Measurements from ENCODE around the gene MRNIP.

Gene MRNIP

GRCh38 chr5:179802207-179802883 is 56.3 kb downstream of the MRNIP start:
- in situ Hi-C loops (cut with HindIII; ENCODE audit: low sequenced_read_pairs): no loop called here
- no peak for DNase-seq (ENCODE audit: low read depth, low spot score)
- TF ChIP-seq CTCF (IDR thresholded peaks at IDR 0.05; ENCODE audit: low read depth, low read length): no peak
- no peak overlapping the region for H3K4me3 ChIP-seq (ENCODE audit: low read depth, low read length)

GRCh38 chr5:179801304-179802206 is 57.1 kb downstream of the MRNIP start:
- in situ Hi-C loops (cut with HindIII; ENCODE audit: low sequenced_read_pairs): no loop called here

GRCh38 chr5:179800696-179801201 is 57.9 kb downstream of the MRNIP start:
- no peak for TF ChIP-seq CTCF (IDR thresholded peaks at IDR 0.05; ENCODE audit: low read depth, low read length)
- no peak for DNase-seq (ENCODE audit: low read depth, low spot score)
- H3K4me3 ChIP-seq (ENCODE audit: low read depth, low read length): no peak overlapping the region
- in situ Hi-C loops (cut with HindIII; ENCODE audit: low sequenced_read_pairs): no loop called here

More at GRCh38 chr5:179801304-179802206, 57.1 kb downstream of the MRNIP start:
- peak; percentile 42 for DNase-seq (ENCODE audit: low read depth, low spot score)
- peak; percentile 64 for TF ChIP-seq CTCF (IDR thresholded peaks at IDR 0.05; ENCODE audit: low read depth, low read length)
- H3K4me3 ChIP-seq (ENCODE audit: low read depth, low read length): no peak overlapping the region

- no peak for DNase-seq (ENCODE audit: low read depth, low spot score)
- no peak for TF ChIP-seq CTCF (IDR thresholded peaks at IDR 0.05; ENCODE audit: low read depth, low read length)
- H3K4me3 ChIP-seq (ENCODE audit: low read depth, low read length): no peak overlapping the region
- in situ Hi-C loops (cut with HindIII; ENCODE audit: low sequenced_read_pairs): no loop called here
These were observed 58.4 kb downstream of the MRNIP start for GRCh38 chr5:179800071-179800695.

GRCh38 chr5:179799644-179799973 is 59.0 kb downstream of the MRNIP start:
- in situ Hi-C loops (cut with HindIII; ENCODE audit: low sequenced_read_pairs): no loop called here
- H3K4me3 ChIP-seq (ENCODE audit: low read depth, low read length): no peak overlapping the region
- no peak for DNase-seq (ENCODE audit: low read depth, low spot score)
- no peak for TF ChIP-seq CTCF (IDR thresholded peaks at IDR 0.05; ENCODE audit: low read depth, low read length)

All from astrocyte of the spinal cord (primary cell).